Panc1 (cell line): ENCODE data around the gene EMX1. TPM values are rescaled to one million over a fixed set of nuclear protein-coding genes. Genes with fewer than 3 reads are reported as not detected.

Source experiments
- ATAC-seq: fragments of 200-7000 bp; cut with Tn5 transposase; 2 replicates; pipeline ENCODE4 v1.9.1; 2020; ENCODE audit warnings: mild to moderate bottlenecking, moderate library complexity
- BruUV-seq: library from RNA; stranded (reverse); fragments of 400-500 nt; replicated peaks from 2 replicates; lab custom pipeline; 2021; lab: Mats Ljungman, UMichigan
- CTCF ChIA-PET: fragments of 300-600 bp; sonication (Branson Sonifier 250); formaldehyde crosslinking; loops from one replicate; lab custom pipeline; 2022; ENCODE audit warnings: antibody characterized with exemption; lab: Charles Lee
- POLR2A ChIA-PET: fragments of 300-600 bp; sonication (Branson Sonifier 250); formaldehyde crosslinking; loops from one replicate; lab custom pipeline; 2022; ENCODE audit warnings: antibody characterized with exemption; lab: Charles Lee
- DNase-seq: peaks from one replicate; pipeline ENCODE4 v3.0.0-alpha.2; 2010; ENCODE audit warnings: low read depth, low spot score
- H3K27ac ChIP-seq: 2 replicates; pipeline ENCODE4 v1.5.1; 2011; ENCODE audit warnings: mild to moderate bottlenecking, low read length, inconsistent platforms
- H3K27me3 ChIP-seq: fragments of 200-500 bp; sonication (Bioruptor generic); 2 replicates; pipeline ENCODE4 v1.6.0; 2014; ENCODE audit warnings: low read length, inconsistent platforms; ENCODE audit not compliant: control insufficient read depth, insufficient read depth
- H3K36me3 ChIP-seq: fragments of 200-500 bp; sonication (Bioruptor generic); 2 replicates; pipeline ENCODE4 v1.5.1; 2014; ENCODE audit warnings: inconsistent platforms, mild to moderate bottlenecking, low read length, moderate library complexity; ENCODE audit not compliant: control insufficient read depth, insufficient read depth
- H3K4me1 ChIP-seq: 2 replicates; pipeline ENCODE4 v1.5.1; 2011; ENCODE audit warnings: inconsistent platforms, mild to moderate bottlenecking, low read length, moderate library complexity; ENCODE audit not compliant: control insufficient read depth, insufficient read depth
- H3K4me3 ChIP-seq, 2 experiments: 2 replicates each; pipeline ENCODE4 v1.5.1; 2011 to 2012; ENCODE audit warnings: low read depth in 2 of 2, low read length in 2 of 2, mild to moderate bottlenecking in 2 of 2, inconsistent platforms in 1 of 2, moderate library complexity in 1 of 2
- H3K9me3 ChIP-seq: fragments of 200-500 bp; sonication (Bioruptor generic); 2 replicates; pipeline ENCODE4 v1.5.1; 2014; ENCODE audit warnings: low read depth, mild to moderate bottlenecking, inconsistent platforms, low read length, moderate library complexity; ENCODE audit not compliant: control insufficient read depth, insufficient read depth
- POLR2AphosphoS5 ChIP-seq: IDR thresholded peaks from 2 replicates; pipeline ENCODE4 v1.6.1; 2012; ENCODE audit warnings: mild to moderate bottlenecking, low read depth, low read length, moderate library complexity
- SIN3A ChIP-seq: IDR thresholded peaks from 2 replicates; pipeline ENCODE4 v1.6.1; 2012; ENCODE audit warnings: low read depth, mild to moderate bottlenecking, low read length, moderate library complexity, borderline replicate concordance; ENCODE audit not compliant: insufficient read depth
- TCF7L2 ChIP-seq: IDR thresholded peaks from 2 replicates; pipeline ENCODE4 v1.6.1; 2011; ENCODE audit warnings: mild to moderate bottlenecking, low read depth, low read length, inconsistent platforms
- in situ Hi-C: cut with HindIII; loops from 2 replicates; pipeline ENCODE4 v1.10.0; 2016; ENCODE audit warnings: low sequenced_read_pairs, low pct_unique_long_range_greater_than_20kb
- intact Hi-C: fragments of 100-400 bp; cut with micrococcal nuclease; formaldehyde crosslinking; loops from one replicate; pipeline ENCODE4 v1.10.0; 2022; ENCODE audit not compliant: unreplicated experiment
- total RNA-seq: library from RNA; stranded (reverse); gene quantifications from one replicate; pipeline ENCODE4 v1.2.1, GENCODE V29; 2021; ENCODE audit not compliant: unreplicated experiment
- TF ChIP-seq, protein P1 (sequence below), 2 experiments: IDR thresholded peaks; 2 replicates each; pipeline ENCODE4 v1.6.1; 2011 to 2012; ENCODE audit warnings: low read depth in 2 of 2, control low read depth in 1 of 2, low read length in 1 of 2, mild to moderate bottlenecking in 1 of 2, moderate library complexity in 1 of 2; ENCODE audit not compliant: insufficient read depth in 1 of 2
- TF ChIP-seq, protein P2 (sequence below): fragments of 450-650 bp; IDR thresholded peaks from 2 replicates; pipeline ENCODE4 v1.5.1; 2017; ENCODE audit warnings: mild to moderate bottlenecking

EMX1 gene
- total RNA-seq, 1 experiment from 2014 or later: 0.36 TPM

DNA sequence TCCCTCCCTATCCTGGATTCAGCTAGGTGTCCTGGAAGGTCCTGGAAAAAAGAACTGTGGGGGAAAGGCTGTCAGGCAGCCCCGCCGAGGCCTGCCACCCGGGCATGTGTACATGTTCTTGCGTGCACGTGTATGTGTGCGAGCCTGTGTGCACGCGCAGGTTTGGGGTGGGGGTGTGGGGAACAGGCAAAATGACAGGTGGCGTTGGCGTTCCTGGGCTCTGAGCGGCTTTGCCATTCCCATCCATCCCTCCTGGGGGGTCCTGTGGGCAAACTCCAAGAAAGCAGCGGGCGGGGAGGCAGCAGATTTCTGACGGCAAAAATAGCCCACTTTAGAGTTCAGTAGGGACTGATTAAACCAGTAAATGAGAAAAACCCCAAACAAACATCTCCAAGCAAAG lies 35.6 kb downstream of the EMX1 start:
- Histone ChIP-seq H3K9me3 (no peaks in the 10 kb centered on the region), H3K27me3 (no peaks in the 10 kb centered on the region), H3K36me3 (no peaks in the 10 kb centered on the region), H3K4me1 (no peaks in the 10 kb centered on the region), H3K27ac (no peak overlapping the region), H3K4me3 (no peak overlapping the region)
- POLR2A ChIA-PET: no interaction called here
- TF ChIP-seq TCF7L2 (no peak), SIN3A (no peak), POLR2AphosphoS5 (no peak)
- TF ChIP-seq, protein P1, sequence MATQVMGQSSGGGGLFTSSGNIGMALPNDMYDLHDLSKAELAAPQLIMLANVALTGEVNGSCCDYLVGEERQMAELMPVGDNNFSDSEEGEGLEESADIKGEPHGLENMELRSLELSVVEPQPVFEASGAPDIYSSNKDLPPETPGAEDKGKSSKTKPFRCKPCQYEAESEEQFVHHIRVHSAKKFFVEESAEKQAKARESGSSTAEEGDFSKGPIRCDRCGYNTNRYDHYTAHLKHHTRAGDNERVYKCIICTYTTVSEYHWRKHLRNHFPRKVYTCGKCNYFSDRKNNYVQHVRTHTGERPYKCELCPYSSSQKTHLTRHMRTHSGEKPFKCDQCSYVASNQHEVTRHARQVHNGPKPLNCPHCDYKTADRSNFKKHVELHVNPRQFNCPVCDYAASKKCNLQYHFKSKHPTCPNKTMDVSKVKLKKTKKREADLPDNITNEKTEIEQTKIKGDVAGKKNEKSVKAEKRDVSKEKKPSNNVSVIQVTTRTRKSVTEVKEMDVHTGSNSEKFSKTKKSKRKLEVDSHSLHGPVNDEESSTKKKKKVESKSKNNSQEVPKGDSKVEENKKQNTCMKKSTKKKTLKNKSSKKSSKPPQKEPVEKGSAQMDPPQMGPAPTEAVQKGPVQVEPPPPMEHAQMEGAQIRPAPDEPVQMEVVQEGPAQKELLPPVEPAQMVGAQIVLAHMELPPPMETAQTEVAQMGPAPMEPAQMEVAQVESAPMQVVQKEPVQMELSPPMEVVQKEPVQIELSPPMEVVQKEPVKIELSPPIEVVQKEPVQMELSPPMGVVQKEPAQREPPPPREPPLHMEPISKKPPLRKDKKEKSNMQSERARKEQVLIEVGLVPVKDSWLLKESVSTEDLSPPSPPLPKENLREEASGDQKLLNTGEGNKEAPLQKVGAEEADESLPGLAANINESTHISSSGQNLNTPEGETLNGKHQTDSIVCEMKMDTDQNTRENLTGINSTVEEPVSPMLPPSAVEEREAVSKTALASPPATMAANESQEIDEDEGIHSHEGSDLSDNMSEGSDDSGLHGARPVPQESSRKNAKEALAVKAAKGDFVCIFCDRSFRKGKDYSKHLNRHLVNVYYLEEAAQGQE (IDR thresholded peaks at IDR 0.05; ENCODE audit: insufficient read depth in 1 of 2, low read depth in 2 of 2, low read length in 1 of 2): no peak
- TF ChIP-seq, protein P2, sequence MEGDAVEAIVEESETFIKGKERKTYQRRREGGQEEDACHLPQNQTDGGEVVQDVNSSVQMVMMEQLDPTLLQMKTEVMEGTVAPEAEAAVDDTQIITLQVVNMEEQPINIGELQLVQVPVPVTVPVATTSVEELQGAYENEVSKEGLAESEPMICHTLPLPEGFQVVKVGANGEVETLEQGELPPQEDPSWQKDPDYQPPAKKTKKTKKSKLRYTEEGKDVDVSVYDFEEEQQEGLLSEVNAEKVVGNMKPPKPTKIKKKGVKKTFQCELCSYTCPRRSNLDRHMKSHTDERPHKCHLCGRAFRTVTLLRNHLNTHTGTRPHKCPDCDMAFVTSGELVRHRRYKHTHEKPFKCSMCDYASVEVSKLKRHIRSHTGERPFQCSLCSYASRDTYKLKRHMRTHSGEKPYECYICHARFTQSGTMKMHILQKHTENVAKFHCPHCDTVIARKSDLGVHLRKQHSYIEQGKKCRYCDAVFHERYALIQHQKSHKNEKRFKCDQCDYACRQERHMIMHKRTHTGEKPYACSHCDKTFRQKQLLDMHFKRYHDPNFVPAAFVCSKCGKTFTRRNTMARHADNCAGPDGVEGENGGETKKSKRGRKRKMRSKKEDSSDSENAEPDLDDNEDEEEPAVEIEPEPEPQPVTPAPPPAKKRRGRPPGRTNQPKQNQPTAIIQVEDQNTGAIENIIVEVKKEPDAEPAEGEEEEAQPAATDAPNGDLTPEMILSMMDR: no peak
- intact Hi-C loops (no loop called here), in situ Hi-C loops (no loop called here)
- BruUV-seq: no TSS peak
- ATAC-seq (no peak), DNase-seq (no peak)
- CTCF ChIA-PET: interaction anchor here (2.4 kb wide), 1 partner anchor 60 kb away, joined by 7 read pairs; no protein-coding TSS in a partner anchor

DNA sequence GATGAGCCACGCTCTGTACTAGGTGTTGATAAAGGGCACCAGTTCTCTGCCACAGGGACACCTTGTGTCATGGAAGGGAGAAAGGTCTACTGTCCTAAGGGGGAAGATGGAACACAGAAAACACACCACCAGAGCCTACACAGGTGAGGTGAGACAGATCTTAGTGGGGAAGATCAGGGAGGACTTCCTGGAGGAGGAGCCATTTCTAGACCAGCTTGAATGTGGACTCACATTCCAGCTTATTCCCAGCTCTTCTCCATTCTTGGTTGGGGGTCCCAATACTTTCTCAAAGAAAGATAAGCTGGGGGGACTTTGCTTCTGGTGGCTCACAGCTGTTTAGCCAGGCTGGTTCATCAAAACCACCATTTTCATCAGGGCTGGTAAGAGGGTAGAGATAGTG lies 36.2 kb downstream of the EMX1 start:
- CTCF ChIA-PET: no interaction called here
- no peaks in the 10 kb centered on the region for H3K36me3 ChIP-seq
- H3K4me1 ChIP-seq: no peaks in the 10 kb centered on the region
- H3K27me3 ChIP-seq: no peaks in the 10 kb centered on the region
- H3K9me3 ChIP-seq: no peaks in the 10 kb centered on the region
- intact Hi-C loops (no loop called here), in situ Hi-C loops (no loop called here)
- POLR2A ChIA-PET: interaction anchor here (0.6 kb wide), 1 partner anchor 71 kb away, joined by 4 read pairs; no protein-coding TSS in a partner anchor
- no peak for ATAC-seq
- TF ChIP-seq POLR2AphosphoS5: no peak
- TF ChIP-seq, protein P2: no peak
- TF ChIP-seq TCF7L2: no peak
- TF ChIP-seq SIN3A: no peak
- TF ChIP-seq, protein P1 (IDR thresholded peaks at IDR 0.05; ENCODE audit: insufficient read depth in 1 of 2, low read depth in 2 of 2, low read length in 1 of 2): no peak
- H3K4me3 ChIP-seq: no peak overlapping the region
- BruUV-seq: no TSS peak
- H3K27ac ChIP-seq: no peak overlapping the region
- no peak for DNase-seq
